SU-DHL-6 (cell line): ENCODE results near the gene NRGN.

Experiments used
- H2AFZ ChIP-seq: fragments of 200-600 bp; sonication (generic); 2 replicates; pipeline ENCODE4 v1.6.1; 2014; ENCODE audit warnings: low read depth, mild to moderate bottlenecking, moderate library complexity, mixed read lengths, antibody characterized with exemption, low read length; ENCODE audit not compliant: severe bottlenecking
- H3F3A ChIP-seq: fragments of 200-600 bp; shearing (Covaris generic); 2 replicates; pipeline ENCODE4 v1.6.0; 2016; ENCODE audit warnings: antibody characterized with exemption, mild to moderate bottlenecking; ENCODE audit not compliant: insufficient read depth
- H3K27ac ChIP-seq: fragments of 200-600 bp; sonication (generic); 2 replicates; pipeline ENCODE4 v1.5.1; 2016; ENCODE audit warnings: low read depth, mild to moderate bottlenecking, low read length, moderate library complexity, mixed read lengths
- H3K27me3 ChIP-seq: fragments of 200-600 bp; sonication (generic), shearing (Covaris generic); 2 replicates; pipeline ENCODE4 v1.6.0; 2014; ENCODE audit warnings: mild to moderate bottlenecking, low read length
- H3K36me3 ChIP-seq: fragments of 200-600 bp; sonication (generic); 2 replicates; pipeline ENCODE4 v1.6.1; 2014; ENCODE audit warnings: mild to moderate bottlenecking, low read length, mixed read lengths
- H3K4me2 ChIP-seq: fragments of 300-600, 200-600 bp; shearing (Covaris generic), sonication (generic); 2 replicates; pipeline ENCODE4 v1.6.0; 2014; ENCODE audit warnings: low read length, low read depth, mild to moderate bottlenecking; ENCODE audit not compliant: poor library complexity, severe bottlenecking
- H3K4me3 ChIP-seq: fragments of 200-600 bp; sonication (generic); 2 replicates; pipeline ENCODE4 v1.5.1; 2014; ENCODE audit warnings: antibody characterized with exemption, low read length, mild to moderate bottlenecking, mixed read lengths; ENCODE audit not compliant: insufficient read depth, poor library complexity, severe bottlenecking
- H3K79me2 ChIP-seq: fragments of 200-600 bp; sonication (generic); 2 replicates; pipeline ENCODE4 v1.6.1; 2014; ENCODE audit warnings: mild to moderate bottlenecking, low read length, moderate library complexity; ENCODE audit not compliant: insufficient read depth
- H3K9ac ChIP-seq: fragments of 200-600 bp; sonication (generic); 2 replicates; pipeline ENCODE4 v1.7.0; 2014; ENCODE audit warnings: mild to moderate bottlenecking, low read length
- H3K9me2 ChIP-seq: fragments of 200-600 bp; sonication (generic); replicated peaks from 2 replicates; pipeline ENCODE4 v1.6.1; 2014; ENCODE audit warnings: low read length; ENCODE audit not compliant: insufficient read depth
- H3K9me3 ChIP-seq: fragments of 200-600 bp; sonication (generic); 2 replicates; pipeline ENCODE4 v1.6.1; 2014; ENCODE audit warnings: low read length, mixed read lengths; ENCODE audit not compliant: insufficient read depth
- H4K20me1 ChIP-seq: fragments of 200-600 bp; sonication (generic); 2 replicates; pipeline ENCODE4 v1.6.1; 2014; ENCODE audit warnings: low read depth, mild to moderate bottlenecking, antibody characterized with exemption, low read length, moderate library complexity, mixed read lengths
- EZH2phosphoT487 ChIP-seq: fragments of 200-600 bp; sonication (generic), shearing (Covaris generic); conservative IDR thresholded peaks from 2 replicates; pipeline ENCODE4 v1.6.1; 2018; ENCODE audit warnings: mild to moderate bottlenecking, antibody characterized with exemption, low read length, moderate library complexity, mixed read lengths
- TF ChIP-seq, protein P1 (sequence below): fragments of 200-600 bp; sonication (generic); IDR thresholded peaks from one replicate; pipeline ENCODE4 v1.5.1; 2017; ENCODE audit warnings: antibody characterized with exemption, mild to moderate bottlenecking, low read length, moderate library complexity; ENCODE audit not compliant: insufficient read depth, poor library complexity, severe bottlenecking

The NRGN gene

GRCh38 chr11:124728134-124728533, 11.6 kb upstream of the NRGN start:
- H3K27ac ChIP-seq: no peak overlapping the region
- H2AFZ ChIP-seq: no peak overlapping the region
- no peak overlapping the region for H3K4me3 ChIP-seq
- H3K36me3 ChIP-seq: no peaks in the 10 kb centered on the region
- H3K9me2 ChIP-seq: no peaks in the 10 kb centered on the region
- TF ChIP-seq, protein P1, sequence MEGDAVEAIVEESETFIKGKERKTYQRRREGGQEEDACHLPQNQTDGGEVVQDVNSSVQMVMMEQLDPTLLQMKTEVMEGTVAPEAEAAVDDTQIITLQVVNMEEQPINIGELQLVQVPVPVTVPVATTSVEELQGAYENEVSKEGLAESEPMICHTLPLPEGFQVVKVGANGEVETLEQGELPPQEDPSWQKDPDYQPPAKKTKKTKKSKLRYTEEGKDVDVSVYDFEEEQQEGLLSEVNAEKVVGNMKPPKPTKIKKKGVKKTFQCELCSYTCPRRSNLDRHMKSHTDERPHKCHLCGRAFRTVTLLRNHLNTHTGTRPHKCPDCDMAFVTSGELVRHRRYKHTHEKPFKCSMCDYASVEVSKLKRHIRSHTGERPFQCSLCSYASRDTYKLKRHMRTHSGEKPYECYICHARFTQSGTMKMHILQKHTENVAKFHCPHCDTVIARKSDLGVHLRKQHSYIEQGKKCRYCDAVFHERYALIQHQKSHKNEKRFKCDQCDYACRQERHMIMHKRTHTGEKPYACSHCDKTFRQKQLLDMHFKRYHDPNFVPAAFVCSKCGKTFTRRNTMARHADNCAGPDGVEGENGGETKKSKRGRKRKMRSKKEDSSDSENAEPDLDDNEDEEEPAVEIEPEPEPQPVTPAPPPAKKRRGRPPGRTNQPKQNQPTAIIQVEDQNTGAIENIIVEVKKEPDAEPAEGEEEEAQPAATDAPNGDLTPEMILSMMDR: no peak
- no peak for TF ChIP-seq EZH2phosphoT487
- no peaks in the 10 kb centered on the region for H4K20me1 ChIP-seq
- no peak overlapping the region for H3K4me2 ChIP-seq
- no peak overlapping the region for H3K9ac ChIP-seq
- H3K79me2 ChIP-seq: no peaks in the 10 kb centered on the region
- no peaks in the 10 kb centered on the region for H3K9me3 ChIP-seq
- no peaks in the 10 kb centered on the region for H3F3A ChIP-seq
- H3K27me3 ChIP-seq: no peaks in the 10 kb centered on the region

DNA sequence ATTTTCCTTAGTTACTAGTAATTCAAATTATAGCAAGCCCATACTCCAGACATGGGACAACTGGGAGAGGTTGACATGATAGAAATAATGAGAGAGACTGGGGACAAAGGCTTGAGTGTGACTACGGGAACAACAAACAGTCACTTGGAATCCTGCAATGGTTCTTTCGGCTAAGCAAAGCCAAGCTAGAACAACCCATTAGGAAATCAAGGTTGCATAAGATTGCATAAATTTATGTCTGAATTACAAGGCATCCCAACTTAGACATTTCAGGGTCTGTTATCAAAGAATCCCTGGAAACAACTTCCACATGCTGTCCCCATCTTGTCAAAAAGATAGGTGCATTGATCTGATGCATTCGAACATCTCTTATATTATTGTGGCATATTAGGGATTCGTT, 10.2 kb upstream of the NRGN start:
- H3K27me3 ChIP-seq: no peaks in the 10 kb centered on the region
- no peaks in the 10 kb centered on the region for H3K9me3 ChIP-seq
- no peaks in the 10 kb centered on the region for H3K79me2 ChIP-seq
- TF ChIP-seq, protein P1: no peak
- TF ChIP-seq EZH2phosphoT487: no peak
- no peaks in the 10 kb centered on the region for H3K9me2 ChIP-seq
- no peaks in the 10 kb centered on the region for H3F3A ChIP-seq
- H3K4me2 ChIP-seq: no peak overlapping the region
- H3K4me3 ChIP-seq: no peak overlapping the region
- no peaks in the 10 kb centered on the region for H3K36me3 ChIP-seq
- no peak overlapping the region for H3K9ac ChIP-seq
- no peaks in the 10 kb centered on the region for H4K20me1 ChIP-seq
- no peak overlapping the region for H2AFZ ChIP-seq
- H3K27ac ChIP-seq: no peak overlapping the region

- Histone ChIP-seq H3F3A (no peaks in the 10 kb centered on the region), H3K79me2 (no peaks in the 10 kb centered on the region), H3K4me2 (no peak overlapping the region), H3K9ac (no peak overlapping the region), H3K9me3 (no peaks in the 10 kb centered on the region), H2AFZ (no peak overlapping the region), H4K20me1 (no peaks in the 10 kb centered on the region), H3K4me3 (no peak overlapping the region), H3K27ac (no peak overlapping the region), H3K9me2 (no peaks in the 10 kb centered on the region), H3K36me3 (no peaks in the 10 kb centered on the region), H3K27me3 (no peaks in the 10 kb centered on the region)
- TF ChIP-seq EZH2phosphoT487: no peak
- TF ChIP-seq, protein P1: no peak
Measured at GRCh38 chr11:124732230-124732629, 7.5 kb upstream of the NRGN start.
